Measurements from ENCODE around the gene KDM1B. TPM values are rescaled to one million over a fixed set of nuclear protein-coding genes. Genes with fewer than 3 reads are reported as not detected.

KDM1B gene
- total RNA-seq, 2 experiments from 2014 or later: 11.8 to 12.0 TPM

DNA sequence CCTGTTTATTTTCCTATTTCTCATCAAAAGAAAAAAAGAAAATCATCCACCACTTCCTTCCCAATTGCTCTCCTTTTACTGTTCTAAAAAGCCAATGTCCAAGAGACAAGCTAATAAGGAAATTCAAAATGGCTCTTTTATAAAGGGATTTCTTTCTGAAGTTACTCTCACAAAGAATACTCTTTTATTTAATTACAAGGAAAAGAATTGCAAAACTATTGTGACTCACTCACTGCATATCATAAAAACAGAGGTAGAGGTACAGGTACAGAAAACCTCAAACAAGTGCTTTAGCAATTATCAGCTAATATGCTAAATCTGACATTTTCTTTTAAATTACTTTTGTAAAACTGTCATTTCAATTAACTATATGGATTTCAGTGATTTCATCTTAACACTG, 91.0 kb downstream of the KDM1B start:
- Mint-ChIP-seq H3K36me3 (peaks cover 82% of the 10 kb centered on the region), H3K4me1 (peaks cover 50% of the 10 kb centered on the region), H3K4me3 (no peak overlapping the region), H3K27me3 (no peaks in the 10 kb centered on the region), H3K9me3 (peaks cover 12% of the 10 kb centered on the region), H3K27ac (peak overlapping the region; percentile 62)
- DNase-seq: no peak

DNA sequence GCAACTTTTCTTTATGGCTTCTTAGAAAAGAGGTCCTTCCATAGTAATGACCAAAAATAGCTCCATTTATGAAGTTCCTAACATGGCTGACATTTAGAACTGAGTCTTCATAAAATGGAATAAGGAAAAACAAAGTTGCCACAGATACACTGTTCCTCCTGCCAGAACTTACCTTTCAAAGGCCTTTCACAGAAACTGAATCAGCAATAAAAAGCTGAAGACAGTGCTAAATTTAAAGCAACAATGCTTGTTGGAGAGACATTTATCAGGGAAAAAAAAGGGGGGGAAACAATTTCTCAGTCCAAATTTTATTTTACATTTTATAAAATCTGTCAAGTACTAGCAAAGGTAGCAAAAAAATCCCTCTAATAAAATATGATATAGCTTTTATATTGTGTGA, 91.8 kb downstream of the KDM1B start:
- peaks cover 12% of the 10 kb centered on the region for H3K9me3 Mint-ChIP-seq
- DNase-seq: no peak
- H3K27ac Mint-ChIP-seq: no peak overlapping the region
- H3K4me1 Mint-ChIP-seq: peaks cover 45% of the 10 kb centered on the region
- H3K36me3 Mint-ChIP-seq: peaks cover 83% of the 10 kb centered on the region
- H3K4me3 Mint-ChIP-seq: no peak overlapping the region
- no peaks in the 10 kb centered on the region for H3K27me3 Mint-ChIP-seq

DNA sequence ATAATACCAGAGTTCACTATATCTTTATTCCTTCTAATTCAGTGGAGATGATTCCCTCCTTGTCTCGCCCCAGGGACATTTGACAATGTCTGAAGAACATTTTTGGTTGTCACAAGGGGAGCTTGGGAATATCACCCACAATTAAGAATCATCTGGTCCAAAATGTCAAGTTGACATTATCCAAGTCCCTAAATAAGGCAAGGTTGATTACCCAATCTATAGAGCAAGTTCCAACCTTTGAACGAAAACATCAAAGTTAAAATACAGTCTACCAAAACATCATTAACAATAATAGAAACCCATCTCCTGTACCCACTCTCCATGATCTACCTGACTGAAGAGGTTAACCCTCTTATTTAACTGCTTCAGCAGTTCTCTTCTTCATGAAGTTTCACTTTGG, 93.5 kb downstream of the KDM1B start:
- H3K4me3 Mint-ChIP-seq: no peak overlapping the region
- no peak overlapping the region for H3K27ac Mint-ChIP-seq
- H3K27me3 Mint-ChIP-seq: no peaks in the 10 kb centered on the region
- no peak for DNase-seq
- H3K4me1 Mint-ChIP-seq: peaks cover 34% of the 10 kb centered on the region
- peaks cover 10% of the 10 kb centered on the region for H3K9me3 Mint-ChIP-seq
- H3K36me3 Mint-ChIP-seq: peaks cover 77% of the 10 kb centered on the region

DNA sequence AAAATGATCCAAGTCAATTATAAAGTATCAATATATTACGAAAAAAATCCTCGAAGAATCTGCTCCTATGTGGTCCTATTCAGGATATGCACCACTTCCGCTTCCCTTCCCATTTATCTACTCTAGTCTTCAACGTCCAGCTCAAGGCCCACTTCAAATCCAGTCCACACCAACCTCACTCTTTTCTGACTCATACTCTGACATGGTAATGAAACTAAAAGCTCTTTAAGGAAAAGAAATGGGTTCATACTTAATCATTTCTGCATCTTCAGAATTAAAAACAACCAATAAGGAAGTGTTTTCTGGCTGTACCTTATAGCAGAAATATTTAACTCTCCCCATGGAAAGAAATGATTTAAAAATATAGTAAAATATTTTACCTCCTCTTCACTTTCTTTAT, 94.0 kb downstream of the KDM1B start:
- Mint-ChIP-seq H3K4me3 (no peak overlapping the region), H3K27me3 (no peaks in the 10 kb centered on the region), H3K27ac (no peak overlapping the region), H3K9me3 (peaks cover 10% of the 10 kb centered on the region), H3K4me1 (peaks cover 31% of the 10 kb centered on the region), H3K36me3 (peaks cover 74% of the 10 kb centered on the region)
- DNase-seq: no peak

DNA sequence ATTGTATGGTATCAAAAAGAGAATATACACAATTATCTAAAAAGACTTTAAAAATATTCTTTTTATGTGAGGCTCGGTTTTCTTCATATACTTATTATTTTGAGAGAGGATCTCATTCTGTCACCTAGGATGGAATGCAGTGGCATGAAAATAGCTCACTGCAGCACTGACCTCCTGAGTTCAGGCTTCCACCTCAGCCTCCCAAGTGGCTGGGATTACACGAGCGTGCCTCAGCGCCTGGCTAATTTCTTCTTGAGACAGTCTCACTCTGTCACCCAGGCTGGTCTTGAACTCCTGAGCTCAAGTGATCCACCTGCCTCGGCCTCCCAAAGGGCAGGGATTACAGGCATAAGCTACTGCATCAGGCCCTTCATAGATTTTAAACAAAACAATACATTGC, 98.4 kb downstream of the KDM1B start:
- DNase-seq: no peak
- H3K4me1 Mint-ChIP-seq: peaks cover 16% of the 10 kb centered on the region
- H3K27me3 Mint-ChIP-seq: no peaks in the 10 kb centered on the region
- no peaks in the 10 kb centered on the region for H3K9me3 Mint-ChIP-seq
- peaks cover 62% of the 10 kb centered on the region for H3K36me3 Mint-ChIP-seq
- no peak overlapping the region for H3K4me3 Mint-ChIP-seq
- H3K27ac Mint-ChIP-seq: no peak overlapping the region

DNA sequence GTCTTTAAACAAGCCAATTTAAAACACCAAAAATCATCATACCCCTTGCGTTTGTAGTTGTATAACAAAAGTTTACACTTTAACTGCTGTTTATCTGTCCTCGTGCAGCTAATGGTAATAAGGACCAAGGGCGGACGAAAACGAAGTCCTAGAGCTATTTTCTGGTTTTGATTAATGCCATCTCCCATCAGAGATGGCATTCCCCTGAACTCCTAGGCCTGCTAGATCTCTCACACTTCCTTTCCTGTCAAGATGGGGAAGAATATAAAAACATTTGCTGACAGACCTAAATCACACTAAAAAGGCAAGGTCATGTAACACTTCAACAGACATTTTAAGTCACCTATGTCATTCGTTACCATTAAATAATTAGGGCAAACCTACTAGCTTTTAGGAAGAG, 99.6 kb downstream of the KDM1B start:
- H3K27ac Mint-ChIP-seq: no peak overlapping the region

DNA sequence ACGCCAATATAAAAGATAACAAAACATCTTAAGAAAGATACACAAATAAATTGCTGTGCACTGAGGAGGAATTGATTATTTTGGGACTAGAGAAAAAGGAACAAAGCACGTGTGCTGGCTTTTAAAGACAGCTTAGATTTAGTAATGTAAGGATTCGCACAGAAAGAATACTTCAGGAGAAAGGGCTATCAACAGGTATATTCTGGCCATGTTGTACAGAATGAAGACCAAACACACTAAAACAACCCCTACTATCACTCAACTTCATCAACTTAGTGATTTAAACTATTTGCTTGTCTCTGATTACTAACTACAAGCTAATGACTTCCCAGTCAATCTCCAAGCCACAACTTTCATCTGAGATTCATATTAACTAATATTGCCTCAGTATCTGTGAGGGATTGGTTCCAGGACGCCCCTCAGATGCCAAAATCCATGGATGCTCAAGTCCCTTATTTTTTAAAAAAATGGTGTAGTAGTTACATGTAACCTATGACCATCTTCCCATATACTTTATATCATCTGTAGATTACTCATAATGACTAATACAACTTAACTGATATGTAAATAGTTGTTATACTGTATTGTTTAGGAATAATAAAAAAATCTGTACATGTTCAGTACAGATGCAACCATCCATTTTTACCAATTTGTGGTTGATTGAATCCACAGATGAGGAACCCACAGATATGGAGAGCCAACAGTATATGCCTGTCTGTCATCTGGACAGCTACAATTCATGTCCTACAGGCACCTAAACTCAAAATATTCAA, 104.6 kb downstream of the KDM1B start:
- no peak for DNase-seq
- Mint-ChIP-seq H3K4me1 (peaks cover 44% of the 10 kb centered on the region), H3K36me3 (peaks cover 72% of the 10 kb centered on the region), H3K27ac (peak overlapping the region; percentile 71), H3K4me3 (no peak overlapping the region), H3K27me3 (no peaks in the 10 kb centered on the region), H3K9me3 (no peaks in the 10 kb centered on the region)

More for the DNA sequence above, 99.6 kb downstream of the KDM1B start:
- Mint-ChIP-seq H3K36me3 (peaks cover 59% of the 10 kb centered on the region), H3K4me1 (peaks cover 22% of the 10 kb centered on the region), H3K27me3 (no peaks in the 10 kb centered on the region), H3K4me3 (no peak overlapping the region), H3K9me3 (no peaks in the 10 kb centered on the region)
- no peak for DNase-seq

DNA sequence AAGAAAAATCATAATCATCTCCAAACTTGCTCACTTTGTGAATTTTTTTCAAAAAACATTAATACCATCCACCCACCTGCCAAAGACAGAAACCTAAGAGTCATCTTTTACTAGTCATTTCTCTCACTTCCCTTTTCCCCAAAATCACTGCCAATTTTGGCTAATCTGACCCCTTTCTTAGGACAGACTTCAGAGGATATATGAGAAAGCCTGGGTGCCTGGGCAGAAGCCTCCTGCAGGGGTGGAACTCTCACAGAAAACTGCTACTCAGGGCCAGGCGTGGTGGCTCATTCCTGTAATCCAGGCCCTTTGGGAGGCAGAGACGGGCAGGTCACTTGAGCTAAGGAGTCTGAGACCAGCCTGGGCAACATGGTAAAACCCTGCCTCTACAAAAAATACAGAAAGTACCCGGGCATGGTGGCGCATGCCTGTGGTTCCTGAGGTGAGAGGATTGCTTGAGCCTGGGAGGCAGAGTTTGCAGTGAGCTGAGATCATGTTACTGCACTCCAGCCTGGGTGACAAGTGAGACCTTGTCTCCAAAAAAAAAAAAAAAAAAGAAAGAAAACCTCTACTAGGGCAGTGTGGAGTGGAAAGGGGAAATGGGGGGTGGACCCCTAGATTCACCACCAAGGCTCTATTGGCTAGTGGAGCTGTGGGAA, 105.4 kb downstream of the KDM1B start:
- Mint-ChIP-seq H3K4me1 (peaks cover 47% of the 10 kb centered on the region), H3K27ac (peak overlapping the region; percentile 71), H3K36me3 (peaks cover 65% of the 10 kb centered on the region), H3K27me3 (no peaks in the 10 kb centered on the region), H3K9me3 (no peaks in the 10 kb centered on the region), H3K4me3 (peak overlapping the region; percentile 29)
- DNase-seq: peak; percentile 23

DNA sequence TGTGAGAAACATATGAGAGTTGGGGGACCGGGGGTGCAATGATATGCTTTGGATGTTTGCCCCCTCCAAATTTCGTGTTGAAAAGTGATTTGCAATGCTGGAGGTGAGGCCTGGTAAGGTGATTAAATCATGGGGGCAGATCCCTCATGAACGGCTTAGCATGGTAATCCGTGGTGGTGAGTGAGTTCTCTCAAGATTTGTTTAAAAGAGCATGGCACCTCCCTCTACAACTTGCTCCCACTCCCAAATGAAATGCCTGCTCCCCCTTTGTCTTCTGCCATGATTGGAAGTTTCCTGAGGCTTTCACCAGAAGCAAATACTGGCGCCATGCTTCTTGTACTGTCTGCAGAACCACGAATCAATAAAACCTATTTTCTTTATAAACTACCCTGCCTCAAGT, 106.7 kb downstream of the KDM1B start:
- H3K4me1 Mint-ChIP-seq: peaks cover 48% of the 10 kb centered on the region

DNA sequence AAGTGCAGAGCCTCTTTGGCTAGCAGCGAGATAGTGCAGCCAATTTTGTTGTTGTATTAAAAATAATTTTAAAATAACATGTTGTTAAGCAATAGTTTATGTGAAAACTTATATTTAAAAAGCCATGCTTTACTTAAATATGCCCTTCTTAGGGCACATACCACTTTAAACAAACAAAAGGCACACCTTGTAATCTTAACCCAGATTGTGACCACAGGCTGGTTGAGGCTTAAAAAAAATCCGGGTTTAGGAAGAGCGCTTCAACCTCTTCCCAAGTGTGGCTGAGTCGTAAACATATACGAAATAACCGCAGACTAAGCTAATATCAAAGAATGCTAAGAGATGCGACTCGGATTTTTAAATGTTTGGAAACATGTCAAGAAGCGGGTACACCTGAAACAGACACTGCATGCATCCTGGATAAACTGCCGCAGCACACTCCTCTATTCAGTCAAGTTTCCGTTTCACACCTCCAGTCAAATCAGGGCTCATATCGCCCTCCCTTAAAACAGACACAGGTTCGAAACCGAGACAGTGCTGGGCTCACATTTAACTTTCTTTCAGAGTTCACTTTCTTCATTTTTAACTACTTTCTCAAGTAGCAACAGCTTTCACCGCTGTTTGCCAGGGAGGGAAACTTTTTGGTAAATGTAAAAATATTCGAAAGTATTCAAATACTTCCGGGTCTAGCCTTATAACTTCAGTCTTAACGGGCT, 107.6 kb downstream of the KDM1B start:
- peak; percentile 49 for DNase-seq
- Mint-ChIP-seq H3K36me3 (peaks cover 48% of the 10 kb centered on the region), H3K27me3 (no peaks in the 10 kb centered on the region), H3K4me1 (peaks cover 46% of the 10 kb centered on the region), H3K4me3 (peak overlapping the region; percentile 99), H3K9me3 (no peaks in the 10 kb centered on the region), H3K27ac (peak overlapping the region; percentile 99)

More for the DNA sequence above, 106.7 kb downstream of the KDM1B start:
- no peaks in the 10 kb centered on the region for H3K9me3 Mint-ChIP-seq
- H3K27ac Mint-ChIP-seq: peak overlapping the region; percentile 38
- no peaks in the 10 kb centered on the region for H3K27me3 Mint-ChIP-seq
- peaks cover 57% of the 10 kb centered on the region for H3K36me3 Mint-ChIP-seq
- DNase-seq: no peak
- peak overlapping the region; percentile 99 for H3K4me3 Mint-ChIP-seq

DNA sequence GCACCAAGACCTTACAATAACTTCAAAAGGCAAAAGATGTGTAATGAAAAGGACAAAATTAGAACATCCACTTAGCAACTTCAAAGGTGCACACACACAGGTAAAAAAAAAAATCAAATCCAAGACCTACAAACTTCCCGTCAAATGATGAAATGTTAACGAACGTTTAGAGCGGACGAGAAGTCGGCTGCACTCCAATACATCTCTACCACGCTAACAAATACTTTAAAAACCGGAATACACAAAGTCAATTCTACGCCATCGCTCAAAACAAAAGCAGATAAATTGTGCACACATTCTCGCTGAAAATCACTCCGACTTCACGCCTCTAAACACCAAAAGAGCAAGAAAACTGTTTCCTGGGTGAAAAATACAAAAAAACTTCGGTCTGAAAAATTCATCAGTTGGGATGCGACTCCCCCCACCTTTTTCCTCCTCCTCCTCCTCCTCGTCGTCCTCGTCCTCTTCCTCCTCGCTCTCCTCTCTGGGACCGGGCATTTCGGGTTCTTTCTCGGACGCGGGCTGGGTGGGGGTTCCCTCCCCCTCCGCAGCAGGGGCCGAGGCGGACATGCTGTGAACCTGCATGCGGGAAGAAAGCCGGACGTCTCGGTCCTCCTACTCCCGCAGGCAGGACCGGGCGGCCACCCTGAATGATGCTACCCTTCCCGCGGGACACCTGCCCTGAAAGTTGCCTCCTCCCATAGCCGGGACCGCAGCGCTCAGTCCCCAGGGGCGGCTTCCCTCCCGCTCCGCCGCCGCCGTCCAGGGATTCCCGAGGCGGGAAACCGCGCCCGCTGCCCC, 108.4 kb downstream of the KDM1B start:
- peak overlapping the region; percentile 99 for H3K4me3 Mint-ChIP-seq

DNA sequence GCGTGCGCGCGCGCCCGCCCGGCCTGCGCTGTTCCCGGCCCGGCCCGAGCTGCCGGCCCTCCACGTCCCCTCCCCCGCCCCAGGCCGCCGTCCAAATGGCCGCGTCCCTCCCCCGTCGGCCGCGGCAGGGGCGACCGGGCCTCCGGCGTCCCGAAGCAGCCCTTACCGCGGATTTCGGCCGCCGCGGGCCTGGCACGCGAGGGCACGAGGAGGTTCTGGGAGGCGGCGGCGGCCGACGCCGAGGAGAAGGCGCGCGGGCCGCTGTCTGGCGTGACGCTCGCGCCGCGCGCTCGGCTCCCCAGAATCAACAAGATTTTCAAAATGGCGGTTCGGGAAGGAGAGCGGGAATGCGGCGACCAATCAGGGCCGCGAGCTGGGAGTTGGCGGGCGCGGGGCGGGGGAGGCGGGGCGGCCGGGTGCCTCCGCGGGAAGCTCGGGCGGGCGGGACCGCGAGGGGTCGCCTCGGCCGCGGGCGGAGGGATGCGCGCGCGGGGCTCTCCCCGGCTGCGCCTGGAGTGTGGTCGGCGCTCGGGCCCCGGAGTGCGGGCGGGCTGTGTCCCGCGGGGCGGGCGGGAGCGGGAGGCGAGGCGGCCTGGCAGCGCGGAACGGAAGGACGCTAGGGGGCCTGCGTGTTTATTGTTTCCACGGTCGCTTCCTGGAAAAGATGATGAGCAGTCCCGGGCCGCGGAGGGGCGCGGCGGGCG, 109.1 kb downstream of the KDM1B start, which contains the start of gene DEK:
Gene DEK, minus strand, starts transcription at position 312 of the 704 bp plus-strand sequence. CDS start 543 bp downstream, outside the sequence.
- Mint-ChIP-seq H3K4me1 (peaks cover 41% of the 10 kb centered on the region), H3K27me3 (no peaks in the 10 kb centered on the region)

More for the DNA sequence above, 108.4 kb downstream of the KDM1B start:
- DNase-seq: peak; percentile 42
- no peaks in the 10 kb centered on the region for H3K27me3 Mint-ChIP-seq
- peak overlapping the region; percentile 99 for H3K27ac Mint-ChIP-seq
- no peaks in the 10 kb centered on the region for H3K9me3 Mint-ChIP-seq
- peaks cover 46% of the 10 kb centered on the region for H3K36me3 Mint-ChIP-seq
- H3K4me1 Mint-ChIP-seq: peaks cover 45% of the 10 kb centered on the region

DNA sequence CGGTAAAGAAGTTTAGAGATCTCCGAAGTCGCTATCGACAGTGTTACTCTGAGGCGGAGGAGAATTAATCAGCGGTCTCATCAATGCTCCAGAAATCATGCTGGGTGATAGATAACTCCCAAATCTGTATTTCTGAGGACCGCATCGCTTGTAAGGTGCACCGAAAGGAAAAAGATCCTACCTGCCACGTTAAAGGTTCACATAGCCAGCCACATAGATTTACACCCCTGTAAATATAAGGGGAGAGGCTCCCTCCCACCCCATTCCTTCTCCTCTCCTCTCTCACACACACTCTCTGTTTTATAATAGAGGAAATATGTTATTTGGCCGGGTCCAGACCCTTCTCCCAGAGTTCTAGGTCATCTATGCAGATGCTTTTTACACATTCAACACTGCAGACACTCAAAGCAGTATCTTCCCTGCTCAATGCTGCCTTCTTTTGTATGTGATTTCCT, 109.7 kb downstream of the KDM1B start:
- H3K4me1 Mint-ChIP-seq: peaks cover 35% of the 10 kb centered on the region
- H3K27me3 Mint-ChIP-seq: no peaks in the 10 kb centered on the region
- H3K36me3 Mint-ChIP-seq: peaks cover 37% of the 10 kb centered on the region
- no peaks in the 10 kb centered on the region for H3K9me3 Mint-ChIP-seq
- peak overlapping the region; percentile 94 for H3K27ac Mint-ChIP-seq
- peak overlapping the region; percentile 84 for H3K4me3 Mint-ChIP-seq
- no peak for DNase-seq

More for the DNA sequence above, 109.1 kb downstream of the KDM1B start, which contains the start of gene DEK:
- H3K4me3 Mint-ChIP-seq: peak within 1 kb of the TSS; percentile 99
- H3K36me3 Mint-ChIP-seq: peaks cover 42% of the 10 kb centered on the region
- DNase-seq: peak; percentile 85
- H3K9me3 Mint-ChIP-seq: no peaks in the 10 kb centered on the region
- H3K27ac Mint-ChIP-seq: peak within 1 kb of the TSS; percentile 99

Measured in activated naive CD8-positive, alpha-beta T cell treated with anti-CD3 and anti-CD28 coated beads for 36 hours (primary cell).